ENCODE results near the gene EPHX1. TPM values are rescaled to one million over a fixed set of nuclear protein-coding genes. Genes with fewer than 3 reads are reported as not detected.

The EPHX1 gene
- total RNA-seq, 5 donors from 2014 or later (not counting 1 experiment from before 2014, with no cell fraction given): 0.98 to 5.2 (median 3.7) TPM

DNA sequence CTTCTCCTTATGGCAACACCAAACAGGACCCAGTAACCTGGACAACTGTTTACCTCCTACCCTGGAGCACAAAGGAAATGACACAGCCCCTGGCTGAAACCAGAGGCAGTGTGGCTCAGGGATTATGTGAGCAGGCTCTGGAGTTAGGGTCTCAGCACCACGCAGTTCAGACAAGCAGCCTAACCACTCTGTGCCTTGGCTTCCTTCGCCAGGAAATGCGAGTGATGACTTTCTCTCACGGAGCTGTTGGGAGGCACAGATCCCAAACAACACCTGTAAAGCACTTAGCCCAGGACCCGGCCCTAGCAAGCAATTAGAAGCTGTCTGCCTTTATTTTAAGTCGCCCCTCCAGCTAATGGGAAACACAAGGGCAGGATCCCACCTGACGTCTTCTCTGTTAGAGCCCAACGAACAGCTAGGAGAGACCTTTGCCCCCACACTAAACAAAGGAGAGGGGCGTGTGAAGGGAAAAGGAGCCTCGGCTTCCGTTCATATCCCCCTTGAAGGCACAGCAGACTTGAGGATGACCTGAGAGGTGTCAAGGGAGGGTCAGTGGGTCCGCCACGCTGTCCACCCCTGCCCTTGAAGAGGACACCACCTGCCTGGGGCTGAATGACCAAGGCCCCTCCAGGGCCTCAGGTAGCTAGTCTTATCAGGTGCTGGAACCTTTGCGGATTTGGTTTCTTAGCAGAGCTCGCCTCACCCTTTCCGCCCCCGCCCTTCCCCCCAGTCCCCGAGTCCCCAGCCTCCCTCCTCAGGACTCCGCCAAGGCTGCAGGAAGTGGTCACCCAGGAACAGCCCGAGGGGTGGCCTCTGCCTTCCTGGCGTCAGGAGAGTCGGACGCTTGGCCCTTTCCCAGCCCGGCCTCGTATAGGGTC is 71.4 kb downstream of the EPHX1 start:
- Histone ChIP-seq H3K4me1 (ENCODE audit: control insufficient read depth in 1 of 2, extremely low read depth in 1 of 2, insufficient read depth in 2 of 2, low read length in 2 of 2) (peaks cover 40 to 63% of the 10 kb centered on the region in 2 experiments), H3K9me3 (no peaks in the 10 kb centered on the region), H3K4me3 (ENCODE audit: control insufficient read depth in 1 of 2, extremely low read depth in 1 of 2, low read length in 1 of 2) (peak overlapping the region; percentile 86 to 100), H3K27me3 (replicated peaks in 1 of 2; ENCODE audit: control insufficient read depth in 2 of 2, extremely low read depth in 1 of 2, insufficient read depth in 2 of 2, low read length in 1 of 2) (no peaks in the 10 kb centered on the region), H3K36me3 (ENCODE audit: control insufficient read depth in 2 of 2, extremely low read depth in 1 of 2, insufficient read depth in 1 of 2, low read length in 1 of 2) (peaks cover under 1 to 28% of the 10 kb centered on the region in 2 donors), H3K27ac (ENCODE audit: low read length) (peak overlapping the region; percentile 80)
- CTCF ChIA-PET: interaction anchor here (0.9 to 4.6 kb wide), 13 partner anchors 15 to 106 kb away, joined by 3 to 18 read pairs (median 4); partner anchors contain the start of genes PYCR2 (in 1 of the 2) and SRP9 (in 1 of the 2)
- H3K27ac Mint-ChIP-seq: peak overlapping the region; percentile 93
- no peaks in the 10 kb centered on the region for H3K27me3 Mint-ChIP-seq
- POLR2A ChIA-PET: interaction anchor here (0.9 to 1.5 kb wide), 4 partner anchors 9 to 103 kb away, joined by 3 to 7 read pairs (median 4); partner anchors contain the start of gene PYCR2 (in 1 of the 2)
- H3K4me1 Mint-ChIP-seq: peaks cover 55 to 59% (median 58%) of the 10 kb centered on the region in 3 donors
- H3K9me3 Mint-ChIP-seq: no peaks in the 10 kb centered on the region
- H3K36me3 Mint-ChIP-seq: peaks cover 18% of the 10 kb centered on the region
- 18% methylated on average over 7 of the region's 25 CpGs for WGBS (ENCODE audit: insufficient coverage)
- DNase-seq (peak in 27 of 35 experiments; percentile 25 to 64 (median 40)), ATAC-seq (replicated peaks in 1 of 4) (peak; percentile 31 to 62 (median 52))
- H3K4me3 Mint-ChIP-seq: peak overlapping the region; percentile 87 to 95 (median 91)

DNA sequence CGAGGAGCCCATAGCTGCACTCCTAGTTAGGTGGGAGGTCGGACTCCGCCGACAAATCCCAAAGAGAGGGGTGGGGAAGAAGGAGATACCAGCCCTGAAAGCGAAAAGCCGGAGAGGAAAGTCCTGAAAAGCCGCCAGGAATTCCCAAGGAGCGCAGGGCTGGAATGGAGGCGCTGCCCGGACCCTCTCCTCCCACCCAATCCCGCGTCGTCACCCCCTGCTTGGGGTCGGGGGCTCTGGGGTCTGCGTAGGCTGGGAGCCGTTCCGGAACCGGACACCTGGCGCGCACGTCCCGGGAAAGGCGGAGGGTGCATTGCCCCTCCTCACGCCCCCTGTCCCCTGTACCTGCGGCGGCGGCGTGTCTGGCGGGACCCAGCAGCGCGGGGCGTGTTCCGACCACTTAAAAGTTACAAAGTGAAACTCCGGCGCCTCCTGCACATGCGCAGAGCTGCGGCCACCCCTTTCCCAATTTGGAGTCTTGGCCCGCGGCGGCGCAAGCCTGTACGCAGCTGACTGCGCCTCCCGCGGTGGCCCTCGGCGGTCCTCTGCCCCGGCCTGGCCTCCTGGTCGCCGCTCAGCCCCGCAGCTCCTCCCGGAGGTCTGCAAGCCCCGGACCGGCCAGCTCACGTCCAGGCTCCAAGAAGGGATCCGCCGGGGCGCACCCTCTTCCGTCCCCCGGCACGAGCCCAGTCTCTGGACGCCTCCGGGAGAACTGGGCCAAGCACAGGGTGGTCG is 72.2 kb downstream of the EPHX1 start, which contains the start of gene TMEM63A:
TMEM63A (minus strand) TSS at position 422 of the 735 bp plus-strand sequence. CDS start 4,800 bp downstream, outside the sequence.
- peak within 1 kb of the TSS; percentile 87 to 95 (median 91) for H3K4me3 Mint-ChIP-seq
- H3K27me3 Mint-ChIP-seq: no peaks in the 10 kb centered on the region
- WGBS (ENCODE audit: insufficient coverage): under 1% methylated on average over 60 of the region's 64 CpGs
- peak within 1 kb of the TSS; percentile 94 to 97 for H3K27ac Mint-ChIP-seq
- CTCF ChIA-PET: interaction anchor here (0.7 to 4.6 kb wide), 13 partner anchors 15 to 183 kb away, joined by 3 to 18 read pairs (median 4); partner anchors contain the start of gene SRP9 (in 1 of the 2)
- Histone ChIP-seq H3K4me3 (ENCODE audit: control insufficient read depth in 1 of 2, extremely low read depth in 1 of 2, low read length in 1 of 2) (peak within 1 kb of the TSS; percentile 86 to 100), H3K4me1 (ENCODE audit: control insufficient read depth in 1 of 2, extremely low read depth in 1 of 2, insufficient read depth in 2 of 2, low read length in 2 of 2) (peaks cover 35 to 55% of the 10 kb centered on the region in 2 experiments), H3K36me3 (ENCODE audit: control insufficient read depth in 2 of 2, extremely low read depth in 1 of 2, insufficient read depth in 1 of 2, low read length in 1 of 2) (peaks cover 0 to 22% of the 10 kb centered on the region in 2 donors), H3K27me3 (replicated peaks in 1 of 2; ENCODE audit: control insufficient read depth in 2 of 2, extremely low read depth in 1 of 2, insufficient read depth in 2 of 2, low read length in 1 of 2) (no peaks in the 10 kb centered on the region), H3K27ac (ENCODE audit: low read length) (peak within 1 kb of the TSS; percentile 80), H3K9me3 (no peaks in the 10 kb centered on the region)
- H3K4me1 Mint-ChIP-seq: peaks cover 50% of the 10 kb centered on the region in 3 donors
- peaks cover 13% of the 10 kb centered on the region for H3K36me3 Mint-ChIP-seq
- peak; percentile 69 to 94 (median 86) for DNase-seq
- ATAC-seq (replicated peaks in 1 of 4): peak; percentile 71 to 77 (median 74)
- POLR2A ChIA-PET: interaction anchor here (0.9 to 1.5 kb wide), 6 partner anchors 8 to 117 kb away, joined by 3 to 12 read pairs (median 4); partner anchors contain the start of gene SDE2 (in 1 of the 2)
- H3K9me3 Mint-ChIP-seq: no peaks in the 10 kb centered on the region

GRCh38 chr1:225882694-225883615 is 73.0 kb downstream of the EPHX1 start:
- peaks cover 42% of the 10 kb centered on the region in 3 donors for H3K4me1 Mint-ChIP-seq
- H3K9me3 Mint-ChIP-seq: no peaks in the 10 kb centered on the region
- Histone ChIP-seq H3K4me3 (ENCODE audit: control insufficient read depth in 1 of 2, extremely low read depth in 1 of 2, low read length in 1 of 2) (peak overlapping the region; percentile 86 to 100), H3K36me3 (ENCODE audit: control insufficient read depth in 2 of 2, extremely low read depth in 1 of 2, insufficient read depth in 1 of 2, low read length in 1 of 2) (peaks cover 0 to 14% of the 10 kb centered on the region in 2 donors), H3K27me3 (replicated peaks in 1 of 2; ENCODE audit: control insufficient read depth in 2 of 2, extremely low read depth in 1 of 2, insufficient read depth in 2 of 2, low read length in 1 of 2) (no peaks in the 10 kb centered on the region), H3K4me1 (ENCODE audit: control insufficient read depth in 1 of 2, extremely low read depth in 1 of 2, insufficient read depth in 2 of 2, low read length in 2 of 2) (peaks cover 27 to 47% of the 10 kb centered on the region in 2 experiments), H3K27ac (ENCODE audit: low read length) (peak overlapping the region; percentile 73), H3K9me3 (no peaks in the 10 kb centered on the region)
- under 1% methylated on average over 55 of the region's 63 CpGs for WGBS (ENCODE audit: insufficient coverage)
- no peaks in the 10 kb centered on the region for H3K27me3 Mint-ChIP-seq
- peak overlapping the region; percentile 87 to 95 (median 91) for H3K4me3 Mint-ChIP-seq
- H3K36me3 Mint-ChIP-seq: peaks cover 5% of the 10 kb centered on the region
- peak overlapping the region; percentile 94 to 97 for H3K27ac Mint-ChIP-seq
- POLR2A ChIA-PET: interaction anchor here (0.6 to 1.5 kb wide), 4 partner anchors 14 to 116 kb away, joined by 3 to 12 read pairs (median 4); partner anchors contain the start of gene SDE2 (in 1 of the 2)
- DNase-seq: peak in 11 of 35 experiments; percentile 16 to 45 (median 26)
- ATAC-seq (replicated peaks in 1 of 4): peak; percentile 31 to 45 (median 41)
- CTCF ChIA-PET: interaction anchor here (0.6 to 4.6 kb wide), 13 partner anchors 9 to 785 kb away, joined by 3 to 18 read pairs (median 4); partner anchors contain the start of gene SRP9 (in 1 of the 2)

DNA sequence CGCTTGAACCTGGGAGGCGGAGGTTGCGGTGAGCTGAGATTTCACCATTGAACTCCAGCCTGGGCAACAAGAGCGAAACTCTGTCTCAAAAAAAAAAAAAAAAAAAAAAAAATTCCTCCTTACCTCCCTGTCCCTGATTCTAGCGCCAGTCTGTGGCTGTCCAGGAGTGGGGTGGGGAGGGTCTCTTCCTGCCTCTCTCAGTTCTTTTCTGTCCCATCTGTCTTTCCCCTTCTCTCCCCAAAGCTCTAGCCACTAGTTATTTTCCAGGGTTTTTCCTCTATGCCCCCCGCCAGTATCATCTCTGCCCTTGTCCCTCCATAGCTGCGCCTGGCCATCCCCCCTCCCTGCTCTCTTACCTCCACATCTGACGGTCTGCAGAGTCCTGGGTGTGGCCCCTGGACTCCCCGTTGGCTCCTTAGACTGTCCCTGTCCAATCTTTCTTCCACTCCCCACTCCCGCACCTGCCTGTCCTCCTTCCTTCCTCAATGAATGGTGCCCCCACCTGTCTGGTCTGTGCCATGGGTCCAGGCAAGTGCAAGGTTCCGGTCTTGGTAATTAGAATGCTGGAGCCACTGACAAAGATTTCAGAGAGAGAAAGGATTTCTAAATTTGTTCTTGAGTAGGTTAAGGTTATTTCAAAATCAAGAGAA is 73.8 kb downstream of the EPHX1 start:
- ChIA-PET CTCF (interaction anchor here (0.6 to 4.6 kb wide), 11 partner anchors 8 to 784 kb away, joined by 3 to 18 read pairs (median 4); partner anchors contain the start of gene SRP9 (in 1 of the 2)), POLR2A (interaction anchor here in 1 of 2 donors (1.5 kb wide), 2 partner anchors 14 to 116 kb away, joined by 3 to 12 read pairs; partner anchors contain the start of gene SDE2)
- Histone ChIP-seq H3K27me3 (replicated peaks in 1 of 2; ENCODE audit: control insufficient read depth in 2 of 2, extremely low read depth in 1 of 2, insufficient read depth in 2 of 2, low read length in 1 of 2) (no peaks in the 10 kb centered on the region), H3K9me3 (no peaks in the 10 kb centered on the region), H3K27ac (ENCODE audit: low read length) (no peak overlapping the region), H3K4me3 (ENCODE audit: control insufficient read depth in 1 of 2, extremely low read depth in 1 of 2, low read length in 1 of 2) (peak overlapping the region in 1 of 2 donors; percentile 86), H3K36me3 (ENCODE audit: control insufficient read depth in 2 of 2, extremely low read depth in 1 of 2, insufficient read depth in 1 of 2, low read length in 1 of 2) (peaks cover 0 to 7% of the 10 kb centered on the region in 2 donors), H3K4me1 (ENCODE audit: control insufficient read depth in 1 of 2, extremely low read depth in 1 of 2, insufficient read depth in 2 of 2, low read length in 2 of 2) (peaks cover 20 to 39% of the 10 kb centered on the region in 2 experiments)
- no peak for ATAC-seq (replicated peaks in 1 of 4)
- Mint-ChIP-seq H3K27ac (peak overlapping the region; percentile 86 to 94), H3K4me3 (peak overlapping the region; percentile 87 to 95 (median 91)), H3K36me3 (peaks cover 2% of the 10 kb centered on the region), H3K9me3 (no peaks in the 10 kb centered on the region), H3K27me3 (no peaks in the 10 kb centered on the region), H3K4me1 (peaks cover 34 to 39% (median 39%) of the 10 kb centered on the region in 3 donors)
- no peak for DNase-seq
- 88% methylated on average over 4 of the region's 11 CpGs for WGBS (ENCODE audit: insufficient coverage)

DNA sequence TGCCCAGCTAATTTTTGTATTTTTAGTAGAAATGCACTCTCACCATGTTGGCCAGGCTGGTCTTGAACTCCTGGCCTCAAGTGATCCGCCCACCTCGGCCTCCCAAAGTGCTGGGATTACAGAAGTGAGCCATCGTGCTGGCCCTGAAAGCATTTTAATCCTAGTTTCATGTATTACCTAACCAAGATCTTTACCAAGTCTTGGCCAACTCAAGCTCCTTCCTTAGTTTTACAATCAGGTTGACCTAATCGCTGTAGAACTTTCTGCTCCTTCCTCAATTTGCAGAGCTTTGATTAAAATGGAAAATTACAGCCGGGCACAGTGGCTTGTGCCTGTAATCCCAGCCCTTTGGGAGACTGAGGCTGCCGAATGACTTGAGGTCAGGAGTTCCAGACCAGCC is 75.4 kb downstream of the EPHX1 start:
- Histone ChIP-seq H3K27me3 (replicated peaks in 1 of 2; ENCODE audit: control insufficient read depth in 2 of 2, extremely low read depth in 1 of 2, insufficient read depth in 2 of 2, low read length in 1 of 2) (no peaks in the 10 kb centered on the region), H3K27ac (ENCODE audit: low read length) (no peak overlapping the region), H3K4me1 (ENCODE audit: control insufficient read depth in 1 of 2, extremely low read depth in 1 of 2, insufficient read depth in 2 of 2, low read length in 2 of 2) (peaks cover 8 to 26% of the 10 kb centered on the region in 2 experiments), H3K36me3 (ENCODE audit: control insufficient read depth in 2 of 2, extremely low read depth in 1 of 2, insufficient read depth in 1 of 2, low read length in 1 of 2) (no peaks in the 10 kb centered on the region), H3K9me3 (no peaks in the 10 kb centered on the region), H3K4me3 (ENCODE audit: control insufficient read depth in 1 of 2, extremely low read depth in 1 of 2, low read length in 1 of 2) (no peak overlapping the region)
- 82% methylated on average over 5 of the region's 6 CpGs for WGBS (ENCODE audit: insufficient coverage)
- Mint-ChIP-seq H3K36me3 (no peaks in the 10 kb centered on the region), H3K4me3 (no peak overlapping the region), H3K9me3 (no peaks in the 10 kb centered on the region), H3K27ac (no peak overlapping the region), H3K27me3 (no peaks in the 10 kb centered on the region), H3K4me1 (peaks cover 18 to 29% (median 29%) of the 10 kb centered on the region in 3 donors)
- DNase-seq (no peak), ATAC-seq (replicated peaks in 1 of 4) (no peak)
- CTCF ChIA-PET: interaction anchor here (0.8 to 1.5 kb wide), 2 partner anchors 12 to 89 kb away, joined by 3 to 7 read pairs; no protein-coding TSS in a partner anchor
- POLR2A ChIA-PET: no interaction called here
